DND-41 (cell line): ENCODE measurements around the gene SYS1.

Experiments used
- EZH2 ChIP-seq: IDR thresholded peaks from 3 replicates; pipeline ENCODE4 v1.6.1; 2012; ENCODE audit warnings: borderline replicate concordance, low read depth, mild to moderate bottlenecking, moderate library complexity, low read length, inconsistent platforms; ENCODE audit not compliant: severe bottlenecking
- TF ChIP-seq, protein P1 (sequence below): IDR thresholded peaks from 2 replicates; pipeline ENCODE4 v1.5.1; 2012; ENCODE audit warnings: borderline replicate concordance, low read length, moderate library complexity, mild to moderate bottlenecking; ENCODE audit not compliant: poor library complexity, severe bottlenecking; ENCODE audit errors: extremely low read depth

DNA sequence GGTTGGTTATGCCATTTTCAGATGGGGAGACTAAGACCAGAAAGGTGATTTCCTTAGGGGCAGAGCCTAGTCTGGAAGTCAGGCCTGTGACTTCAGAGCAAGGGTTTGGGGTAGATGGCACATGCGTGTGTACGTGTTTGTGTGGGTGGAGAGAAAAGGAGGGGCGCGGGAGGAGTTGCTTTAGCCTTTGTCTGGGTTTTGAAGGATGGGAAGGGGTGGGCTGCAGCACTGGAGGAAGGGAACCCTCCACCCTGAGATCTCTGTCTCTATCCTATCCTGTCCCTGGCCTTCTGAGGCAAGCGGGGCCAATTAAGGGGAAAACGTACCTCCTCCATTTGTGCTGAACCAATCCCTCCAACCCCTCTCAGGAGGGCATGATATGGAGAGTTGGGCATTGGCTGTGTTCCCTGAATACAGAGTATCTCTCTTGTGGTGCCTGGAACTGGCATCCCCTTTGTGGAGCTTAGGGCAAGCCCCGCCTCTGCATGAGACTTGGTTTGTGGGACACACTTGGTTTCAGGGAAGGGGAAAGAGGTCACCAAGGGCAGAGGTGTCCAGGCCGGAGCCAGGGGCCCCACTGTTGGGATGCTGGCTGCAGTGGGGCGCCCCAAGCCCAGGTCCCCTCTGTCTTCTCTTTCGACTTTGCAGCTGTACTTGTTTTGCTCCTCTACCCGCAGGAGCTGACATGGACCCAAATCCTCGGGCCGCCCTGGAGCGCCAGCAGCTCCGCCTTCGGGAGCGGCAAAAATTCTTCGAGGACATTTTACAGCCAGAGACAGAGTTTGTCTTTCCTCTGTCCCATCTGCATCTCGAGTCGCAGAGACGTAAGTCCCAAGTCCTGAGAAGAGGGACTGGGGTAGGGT lies 45.1 kb downstream of the SYS1 start, which contains the start of gene DBNDD2:
- TF ChIP-seq, protein P1, sequence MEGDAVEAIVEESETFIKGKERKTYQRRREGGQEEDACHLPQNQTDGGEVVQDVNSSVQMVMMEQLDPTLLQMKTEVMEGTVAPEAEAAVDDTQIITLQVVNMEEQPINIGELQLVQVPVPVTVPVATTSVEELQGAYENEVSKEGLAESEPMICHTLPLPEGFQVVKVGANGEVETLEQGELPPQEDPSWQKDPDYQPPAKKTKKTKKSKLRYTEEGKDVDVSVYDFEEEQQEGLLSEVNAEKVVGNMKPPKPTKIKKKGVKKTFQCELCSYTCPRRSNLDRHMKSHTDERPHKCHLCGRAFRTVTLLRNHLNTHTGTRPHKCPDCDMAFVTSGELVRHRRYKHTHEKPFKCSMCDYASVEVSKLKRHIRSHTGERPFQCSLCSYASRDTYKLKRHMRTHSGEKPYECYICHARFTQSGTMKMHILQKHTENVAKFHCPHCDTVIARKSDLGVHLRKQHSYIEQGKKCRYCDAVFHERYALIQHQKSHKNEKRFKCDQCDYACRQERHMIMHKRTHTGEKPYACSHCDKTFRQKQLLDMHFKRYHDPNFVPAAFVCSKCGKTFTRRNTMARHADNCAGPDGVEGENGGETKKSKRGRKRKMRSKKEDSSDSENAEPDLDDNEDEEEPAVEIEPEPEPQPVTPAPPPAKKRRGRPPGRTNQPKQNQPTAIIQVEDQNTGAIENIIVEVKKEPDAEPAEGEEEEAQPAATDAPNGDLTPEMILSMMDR, result no peak
- no peak for TF ChIP-seq EZH2
